GM23248 (cell line): ENCODE measurements around the gene DOCK3.

Experiments
- EZH2 ChIP-seq: fragments of 200-600 bp; sonication (generic); IDR thresholded peaks from 2 replicates; pipeline ENCODE4 v1.6.1; 2018; ENCODE audit warnings: antibody characterized with exemption, mild to moderate bottlenecking; ENCODE audit not compliant: insufficient read depth, poor library complexity, severe bottlenecking
- EZH2phosphoT487 ChIP-seq: fragments of 200-600 bp; sonication (generic); IDR thresholded peaks from 2 replicates; pipeline ENCODE4 v1.6.1; 2018; ENCODE audit warnings: antibody characterized with exemption, moderate library complexity, mild to moderate bottlenecking, low read depth; ENCODE audit not compliant: insufficient read depth

DNA sequence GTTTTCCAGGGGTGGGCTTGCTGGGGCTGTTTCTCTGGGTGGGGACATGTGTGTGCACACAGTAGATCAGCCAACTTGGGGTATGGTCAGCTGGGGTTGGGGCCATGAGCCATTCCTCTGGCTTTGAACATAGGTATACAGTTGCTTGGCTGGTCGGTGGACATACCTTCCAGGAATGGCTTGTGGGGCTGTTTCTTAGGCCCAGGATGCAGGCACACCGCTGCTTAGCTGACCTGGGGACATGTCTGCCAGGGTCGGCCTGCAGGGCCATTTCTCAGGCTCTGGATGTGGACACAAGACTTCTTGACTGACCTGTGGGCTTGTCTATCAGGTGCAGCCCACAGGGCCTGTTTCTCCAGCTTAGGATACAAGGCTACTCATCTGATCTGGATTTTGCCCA, 130.6 kb downstream of the DOCK3 start:
- TF ChIP-seq EZH2phosphoT487 (no peak), EZH2 (no peak)
